Mammary epithelial cell (primary cell): ENCODE measurements around the gene KCNMB2.

Experiments
- CTCF ChIP-seq, 2 donors: IDR thresholded peaks in 1 of 2; conservative IDR thresholded peaks in 1 of 2; 2 replicates each; pipeline ENCODE4 v1.5.1; 2011 to 2012; ENCODE audit warnings: inconsistent platforms in 2 of 2, low read length in 2 of 2, mild to moderate bottlenecking in 2 of 2, control low read depth in 1 of 2, low read depth in 1 of 2; ENCODE audit not compliant: insufficient read depth in 1 of 2; ENCODE audit errors: extremely low read depth in 1 of 2
- EZH2 ChIP-seq: IDR thresholded peaks from 2 replicates; pipeline ENCODE4 v1.6.1; 2012; ENCODE audit warnings: low read length, inconsistent platforms, borderline replicate concordance

- TF ChIP-seq CTCF (conservative IDR thresholded peaks at IDR 0.05 in 1 of 2, IDR thresholded peaks at IDR 0.05 in 1 of 2; ENCODE audit: extremely low read depth in 1 of 2, insufficient read depth in 1 of 2, low read depth in 1 of 2, low read length in 2 of 2) (no peak), EZH2 (no peak)
These were observed 266.0 kb downstream of the KCNMB2 start for GRCh38 chr3:178802259-178802658.
